GM23338 (cell line): ENCODE measurements around the gene RPP38. TPM values are rescaled to one million over a fixed set of nuclear protein-coding genes. Genes with fewer than 3 reads are reported as not detected.

Experiments used
- ATAC-seq: fragments of 200-7000 bp; cut with Tn5 transposase; 3 replicates; pipeline ENCODE4 v1.9.1; 2020
- DNase-seq: peaks from one replicate; pipeline ENCODE4 v3.0.0-alpha.2; 2015; ENCODE audit warnings: low spot score
- H2AFZ ChIP-seq: fragments of 200-600 bp; sonication (generic); 2 replicates; pipeline ENCODE4 v1.8.0; 2016; ENCODE audit warnings: antibody characterized with exemption, mild to moderate bottlenecking, moderate library complexity
- H3F3A ChIP-seq: fragments of 200-600 bp; sonication (generic); replicated peaks from 2 replicates; pipeline ENCODE4 v1.8.0; 2017; ENCODE audit warnings: antibody characterized with exemption, mixed run types, low read depth
- H3K27ac ChIP-seq: fragments of 200-600 bp; sonication (generic); 2 replicates; pipeline ENCODE4 v1.6.1; 2016; ENCODE audit warnings: low read depth
- H3K27me3 ChIP-seq: fragments of 200-600 bp; sonication (generic); 2 replicates; pipeline ENCODE4 v1.8.0; 2016; ENCODE audit warnings: mild to moderate bottlenecking, mixed run types, moderate library complexity; ENCODE audit not compliant: insufficient read depth
- H3K36me3 ChIP-seq: fragments of 200-600 bp; sonication (generic); 2 replicates; pipeline ENCODE4 v1.8.0; 2016; ENCODE audit warnings: mild to moderate bottlenecking; ENCODE audit not compliant: insufficient read depth
- H3K4me1 ChIP-seq: fragments of 200-600 bp; sonication (generic); 2 replicates; pipeline ENCODE4 v1.8.0; 2016; ENCODE audit warnings: mild to moderate bottlenecking, moderate library complexity; ENCODE audit not compliant: insufficient read depth
- H3K4me2 ChIP-seq: fragments of 200-600 bp; sonication (generic); 2 replicates; pipeline ENCODE4 v1.7.1; 2017; ENCODE audit warnings: mixed run types
- H3K4me3 ChIP-seq: fragments of 200-600 bp; sonication (generic); 2 replicates; pipeline ENCODE4 v1.6.1; 2016; ENCODE audit warnings: mixed run types
- H3K79me2 ChIP-seq: fragments of 200-600 bp; sonication (generic); replicated peaks from 2 replicates; pipeline ENCODE4 v1.8.0; 2017; ENCODE audit warnings: mild to moderate bottlenecking; ENCODE audit not compliant: insufficient read depth
- H3K9me2 ChIP-seq: fragments of 200-600 bp; sonication (generic); 2 replicates; pipeline ENCODE4 v1.8.0; 2017; ENCODE audit not compliant: insufficient read depth
- H4K20me1 ChIP-seq: fragments of 200-600 bp; sonication (generic); replicated peaks from 2 replicates; pipeline ENCODE4 v1.8.0; 2017; ENCODE audit warnings: mild to moderate bottlenecking; ENCODE audit not compliant: insufficient read depth
- H3K27ac Mint-ChIP-seq: 2 replicates; pipeline ENCODE4 v1.8.0; 2020; ENCODE audit warnings: inconsistent platforms, mild to moderate bottlenecking, moderate library complexity, mixed read lengths
- H3K27me3 Mint-ChIP-seq: 3 replicates; pipeline ENCODE4 v1.8.0; 2022; ENCODE audit warnings: low read depth, mild to moderate bottlenecking, moderate library complexity, mixed read lengths, inconsistent platforms; ENCODE audit not compliant: insufficient read depth, poor library complexity
- H3K36me3 Mint-ChIP-seq: 3 replicates; pipeline ENCODE4 v1.8.0; 2021; ENCODE audit warnings: low read depth, mild to moderate bottlenecking, inconsistent platforms, moderate library complexity, mixed read lengths
- H3K4me1 Mint-ChIP-seq: 3 replicates; pipeline ENCODE4 v1.8.0; 2020; ENCODE audit warnings: mild to moderate bottlenecking, inconsistent platforms, mixed read lengths
- H3K4me3 Mint-ChIP-seq: 3 replicates; pipeline ENCODE4 v1.8.0; 2021; ENCODE audit warnings: moderate library complexity, mild to moderate bottlenecking, inconsistent platforms, mixed read lengths
- H3K9me3 Mint-ChIP-seq: 3 replicates; pipeline ENCODE4 v1.8.0; 2020; ENCODE audit warnings: moderate library complexity, mild to moderate bottlenecking, inconsistent platforms, mixed read lengths
- POLR2AphosphoS5 ChIP-seq: IDR thresholded peaks from 2 replicates; pipeline ENCODE4 v1.6.1; 2016; ENCODE audit warnings: antibody characterized with exemption, low read depth
- REST ChIP-seq: IDR thresholded peaks from one replicate; pipeline ENCODE4 v1.6.1; 2018; ENCODE audit warnings: antibody characterized with exemption; ENCODE audit not compliant: unreplicated experiment
- ZNF114 ChIP-seq: fragments of 250-450 bp; sonication (Bioruptor Pico); IDR thresholded peaks from 2 replicates; pipeline ENCODE4 v1.5.0; 2020; ENCODE audit warnings: mild to moderate bottlenecking, moderate library complexity
- ZNF331 ChIP-seq: fragments of 250-450 bp; sonication (Bioruptor Pico); IDR thresholded peaks from 2 replicates; pipeline ENCODE4 v1.5.0; 2020; ENCODE audit warnings: low read depth, mild to moderate bottlenecking, moderate library complexity
- ZNF462 ChIP-seq: fragments of 250-450 bp; sonication (Bioruptor Pico); IDR thresholded peaks from 2 replicates; pipeline ENCODE4 v1.5.0; 2020; ENCODE audit warnings: mild to moderate bottlenecking, moderate library complexity
- polyA plus RNA-seq: library from polyadenylated mRNA; unstranded; fragments of >200 nt; fragmentation: Nextera tagmentation; extraction: Ambion mirVana; gene quantifications from 2 replicates; pipeline ENCODE4 v1.2.1, GENCODE V29; 2016
- total RNA-seq: library from RNA; depleted of rRNA; stranded (reverse); fragments of >200 nt; shearing (Covaris generic); gene quantifications from 2 replicates; pipeline ENCODE4 v1.2.3, GENCODE V29; 2014

RPP38 gene
- total and polyA plus RNA-seq, 2 experiments from 2014 or later, result 20.1 to 50.7 TPM

GRCh38 chr10:15059914-15060313 is 37.2 kb upstream of the RPP38 start (continued):
- no peak for TF ChIP-seq ZNF462
- TF ChIP-seq REST, result no peak

GRCh38 chr10:15060638-15061037 is 36.5 kb upstream of the RPP38 start:
- DNase-seq, result no peak
- Histone ChIP-seq H3K4me1 (no peaks in the 10 kb centered on the region), H3K27ac (no peak overlapping the region), H3K79me2 (no peaks in the 10 kb centered on the region), H4K20me1 (no peaks in the 10 kb centered on the region), H3K4me3 (no peak overlapping the region), H3K27me3 (no peaks in the 10 kb centered on the region), H3K36me3 (no peaks in the 10 kb centered on the region), H2AFZ (no peak overlapping the region), H3F3A (no peaks in the 10 kb centered on the region), H3K9me2 (no peaks in the 10 kb centered on the region; the same call in 1 of the 2 replicates), H3K4me2 (no peak overlapping the region)
- Mint-ChIP-seq H3K36me3 (peaks cover 4% of the 10 kb centered on the region; the same call in 1 of the 3 replicates), H3K27me3 (peaks cover 2% of the 10 kb centered on the region), H3K4me1 (no peaks in the 10 kb centered on the region), H3K4me3 (no peak overlapping the region), H3K9me3 (peaks cover 23% of the 10 kb centered on the region), H3K27ac (no peak overlapping the region)
- ATAC-seq, result no peak
- TF ChIP-seq ZNF331 (CRISPR knock-in tag), result no peak
- TF ChIP-seq ZNF462, result no peak
- no peak for TF ChIP-seq POLR2AphosphoS5
- TF ChIP-seq ZNF114, result no peak
